H1 (cell line): ENCODE results near the gene PDE4B. TPM values are rescaled to one million over a fixed set of nuclear protein-coding genes. Genes with fewer than 3 reads are reported as not detected.

Experiments used
- CTCF ChIP-seq, 3 experiments: IDR thresholded peaks; 1 replicate in 2 of 3; 2 replicates in 1 of 3; pipeline versions ENCODE4 v1.5.1 to v1.6.1; 2011; ENCODE audit warnings: low read length in 3 of 3, mild to moderate bottlenecking in 3 of 3, inconsistent platforms in 2 of 3, low read depth in 1 of 3, moderate library complexity in 1 of 3; ENCODE audit not compliant: insufficient read depth in 1 of 3; ENCODE audit errors: control extremely low read depth in 1 of 3
- GABPA ChIP-seq: IDR thresholded peaks from 2 replicates; pipeline ENCODE4 v1.6.1; 2011; ENCODE audit warnings: mild to moderate bottlenecking, low read length, moderate library complexity, borderline replicate concordance; ENCODE audit not compliant: insufficient read depth
- polyA plus RNA-seq, 7 experiments: library from polyadenylated mRNA; depleted of rRNA in 3 of 7; stranded (reverse) in 5 of 7; unstranded in 2 of 7; fragments of >200 nt in 5 of 7; fragments of 200-250 nt in 2 of 7; gene quantifications; 1 replicate in 5 of 7; 2 replicates in 1 of 7; 4 replicates in 1 of 7; pipeline versions ENCODE4 v1.2.1 to v1.2.3, GENCODE V29; 2011 to 2013; ENCODE audit warnings: missing spikeins in 2 of 7, mixed read lengths in 2 of 7
- total RNA-seq: library from RNA; stranded (reverse); fragmentation: NEBNext Ultra II Directional; extraction: Animal tissue kit (Norgen Biotek cat#: 25700); gene quantifications from 2 replicates; pipeline ENCODE4 v1.2.1, GENCODE V29; 2021

Gene PDE4B
- total and polyA plus RNA-seq, 2 of the 8 experiments (the other 6 are each of a cell fraction or from before 2014, with no cell fraction given), result 5.0 to 15.1 TPM

GRCh38 chr1:66274634-66275033 is 481.9 kb downstream of the PDE4B start (continued):
- TF ChIP-seq CTCF (IDR thresholded peaks at IDR 0.05; ENCODE audit: control extremely low read depth in 1 of 3, insufficient read depth in 1 of 3, low read depth in 1 of 3, low read length in 3 of 3), result no peak
- TF ChIP-seq GABPA, result no peak
